ENCODE results near the gene AGK.

GRCh38 chr7:141674171-141674671 is 123.0 kb downstream of the AGK start:
- TF ChIP-seq CTCF (conservative IDR thresholded peaks at IDR 0.05; ENCODE audit: low read depth, low read length) (no peak), EZH2 (IDR thresholded peaks at IDR 0.05; ENCODE audit: low read length, unreplicated experiment) (no peak), EZH2phosphoT487 (IDR thresholded peaks at IDR 0.05; ENCODE audit: borderline replicate concordance, low read length) (no peak)
